Fibroblast of upper back skin (primary cell): ENCODE data around the gene TRPV5.

Experiments used
- DNase-seq: peaks from one replicate; pipeline ENCODE4 v3.0.0-alpha.2; 2013

Gene TRPV5

DNA sequence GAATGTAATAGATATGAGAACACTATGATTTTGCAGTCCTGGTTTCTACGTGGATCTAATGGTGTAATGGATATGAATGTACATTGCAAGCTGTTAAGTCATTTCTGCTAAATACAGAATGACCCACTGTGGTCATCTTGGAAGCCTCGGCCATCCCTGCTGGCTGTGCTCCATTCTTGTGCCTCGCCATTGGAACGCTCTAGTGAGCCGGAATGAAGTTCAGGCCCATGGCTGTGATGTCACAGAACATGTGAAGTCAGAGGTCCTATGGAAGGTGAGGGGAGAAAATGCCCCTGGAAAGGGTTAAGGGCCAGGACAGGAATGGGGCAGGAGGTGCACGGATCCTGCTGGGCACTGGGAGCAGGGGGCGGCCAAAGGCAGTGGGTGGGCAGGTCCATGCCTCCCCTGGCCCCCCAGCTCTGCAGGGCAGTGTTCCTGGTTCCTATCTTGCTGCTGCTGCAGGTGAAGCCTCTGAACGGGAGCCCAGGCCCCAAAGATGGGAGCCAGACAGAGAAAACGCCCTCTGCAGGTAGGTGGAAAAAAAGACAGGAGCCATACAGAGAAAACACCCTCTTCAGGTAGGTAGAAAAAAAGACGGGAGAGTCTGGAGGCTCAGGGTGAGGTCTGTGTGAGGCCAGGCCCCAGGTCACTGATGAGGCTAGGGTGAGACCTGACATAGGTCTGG is 5.8 kb upstream of the TRPV5 start, which contains the start of gene LLCFC1:
LLCFC1 (plus strand) TSS at position 259 of the 685 bp plus-strand sequence; CDS start at position 397, 138 bp downstream.
- DNase-seq, result no peak

DNA sequence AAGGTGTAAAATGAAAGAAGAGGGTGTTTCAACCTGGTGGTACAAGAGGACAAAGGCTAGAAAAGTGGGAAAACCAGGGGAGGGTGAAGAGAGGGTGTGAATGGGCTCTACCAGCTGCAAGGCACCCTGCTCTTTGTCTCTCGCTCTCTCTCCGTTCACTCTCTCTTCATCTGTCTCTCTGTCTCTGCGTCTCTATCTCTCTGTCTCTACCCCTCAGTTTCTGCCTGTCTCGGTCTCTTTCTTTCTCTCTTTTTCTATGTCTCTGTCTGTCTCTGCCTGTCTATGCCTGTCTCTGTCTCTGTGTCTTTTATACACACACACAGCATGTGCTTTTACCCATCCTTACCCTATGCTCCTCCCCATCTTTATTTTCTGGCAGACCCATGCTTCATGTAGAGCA is 5.1 kb upstream of the TRPV5 start:
- no peak for DNase-seq

DNA sequence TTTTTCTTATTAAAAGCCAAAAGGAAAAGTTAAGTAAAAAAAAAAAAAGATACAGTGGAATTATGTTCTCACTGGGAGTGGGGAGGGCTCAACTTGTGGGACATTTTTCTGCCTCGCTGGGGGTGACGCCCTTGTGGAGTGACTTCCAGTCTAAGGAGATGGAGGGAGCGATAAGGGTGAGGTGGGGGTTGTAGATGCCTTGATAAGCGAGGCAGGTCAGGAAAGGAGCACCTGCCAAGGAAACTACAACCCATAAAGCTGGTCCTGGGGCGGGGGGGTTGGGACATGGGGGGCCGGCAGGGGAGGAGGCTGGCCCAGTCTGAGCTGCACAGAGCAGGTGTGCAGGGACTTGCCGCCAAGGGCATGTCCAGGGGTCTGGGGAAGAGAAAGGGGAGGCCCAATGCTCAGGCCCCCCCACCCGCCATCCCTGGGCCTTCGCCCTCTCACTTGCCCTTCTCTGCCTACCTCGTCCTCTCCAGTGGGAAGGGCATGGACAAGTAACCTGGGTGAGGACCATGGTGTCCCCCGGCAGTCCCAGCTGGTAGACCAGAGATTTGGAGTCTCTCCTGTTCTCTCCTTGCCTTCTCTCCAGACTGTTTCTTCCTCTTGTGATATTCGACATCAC is 2.5 kb upstream of the TRPV5 start:
- no peak for DNase-seq

DNA sequence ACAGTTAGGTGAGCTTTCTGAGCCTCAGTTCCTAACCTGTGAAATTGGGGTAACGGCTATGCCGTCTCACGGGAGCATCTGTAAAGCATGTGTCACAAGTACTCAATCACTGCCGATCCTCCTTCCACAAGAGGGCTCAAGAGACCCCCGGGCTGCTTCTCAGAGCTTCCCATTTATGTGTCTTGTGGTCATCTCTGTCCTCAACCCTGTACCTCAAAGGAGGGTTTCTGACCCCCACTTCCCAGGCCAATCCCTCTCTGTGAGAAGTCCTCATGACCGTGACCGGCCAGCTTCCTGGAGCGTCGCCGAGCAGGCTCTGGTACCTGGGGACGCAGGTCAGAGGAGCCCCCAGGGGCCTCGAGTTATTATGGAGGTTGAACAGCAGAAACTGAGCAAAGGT is 510 bp upstream of the TRPV5 start:
- DNase-seq, result no peak

DNA sequence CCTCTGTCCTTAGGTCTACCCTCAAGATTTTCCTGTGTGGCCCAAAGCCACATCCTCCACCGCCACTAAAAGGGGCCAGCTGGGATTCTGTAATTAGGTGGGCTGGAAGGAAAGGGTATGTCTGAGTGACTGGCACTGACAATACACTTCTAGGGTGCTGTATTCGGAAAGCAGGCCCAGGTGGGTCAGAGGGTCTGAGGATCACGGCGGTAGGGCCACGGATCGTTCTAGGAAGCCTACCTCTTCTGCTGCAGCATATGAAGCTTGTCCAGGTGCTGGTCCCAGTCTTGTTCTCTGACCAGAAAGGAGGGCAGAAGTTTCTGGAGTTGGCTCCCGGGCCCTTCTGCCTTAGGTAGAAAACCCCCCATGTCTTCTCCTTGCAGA is 462 bp downstream of the TRPV5 start:
- DNase-seq, result no peak

DNA sequence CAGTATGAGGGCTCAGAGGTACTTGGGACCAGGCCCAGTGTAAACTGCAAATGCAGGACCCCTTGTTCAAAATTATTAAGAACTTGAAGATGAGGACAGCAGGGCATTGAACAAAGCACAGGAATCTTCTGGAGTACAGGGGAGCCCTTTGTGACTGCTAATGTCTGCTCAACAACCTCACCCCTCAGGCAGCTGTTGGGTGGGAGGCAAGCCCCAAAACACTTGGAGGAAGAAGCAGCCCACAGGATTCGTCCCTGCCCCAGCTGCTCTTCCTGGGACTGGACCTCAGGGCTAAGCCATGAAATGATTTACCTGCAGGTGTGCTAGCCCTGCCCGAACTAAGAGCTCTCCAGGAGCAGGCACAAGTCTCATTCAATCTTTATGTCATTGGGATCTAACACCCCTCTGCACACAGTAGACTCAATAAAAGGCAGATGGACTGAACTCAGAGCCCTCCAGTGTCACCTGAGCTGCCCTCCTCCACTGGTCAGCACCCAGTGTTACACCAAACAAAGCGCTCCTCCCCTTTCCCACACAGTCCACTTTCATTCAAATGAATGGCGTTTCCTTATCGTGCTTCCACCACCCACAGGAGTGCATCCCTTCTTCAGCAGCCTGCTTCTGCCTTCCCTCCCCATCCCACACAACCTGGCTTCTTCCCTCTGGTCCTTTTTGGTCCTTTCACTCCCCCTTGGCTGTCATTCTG is 1.0 kb downstream of the TRPV5 start:
- DNase-seq, result no peak

DNA sequence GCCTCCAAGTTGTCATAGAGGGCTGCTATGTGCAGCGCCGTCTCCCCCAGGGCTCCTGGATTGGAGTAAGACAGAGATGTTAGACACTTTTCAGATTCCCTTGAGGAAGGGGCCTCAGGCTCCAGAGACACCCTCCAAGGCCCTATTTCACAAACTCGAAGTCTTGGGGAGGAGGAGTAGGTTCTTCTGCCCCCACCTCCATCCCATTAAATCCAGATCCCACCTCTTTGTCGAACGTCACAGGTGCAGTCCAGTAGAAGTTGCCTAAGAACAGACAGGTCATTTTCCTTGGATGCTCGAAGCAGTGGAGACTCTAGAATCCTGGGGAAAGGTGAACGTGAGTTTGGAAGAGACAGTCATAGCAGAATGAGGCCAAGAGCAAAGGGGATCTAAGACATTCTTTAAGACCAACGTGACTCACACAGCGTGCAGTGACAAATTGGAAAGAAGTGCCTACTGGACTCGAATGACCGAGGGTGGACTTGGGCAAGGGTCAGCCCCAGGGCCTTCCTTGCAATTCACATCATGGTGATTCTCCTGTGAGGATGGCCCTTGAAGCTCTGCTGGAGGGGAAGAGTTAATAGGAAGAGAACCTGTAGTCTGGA is 3.3 kb downstream of the TRPV5 start:
- no peak for DNase-seq

DNA sequence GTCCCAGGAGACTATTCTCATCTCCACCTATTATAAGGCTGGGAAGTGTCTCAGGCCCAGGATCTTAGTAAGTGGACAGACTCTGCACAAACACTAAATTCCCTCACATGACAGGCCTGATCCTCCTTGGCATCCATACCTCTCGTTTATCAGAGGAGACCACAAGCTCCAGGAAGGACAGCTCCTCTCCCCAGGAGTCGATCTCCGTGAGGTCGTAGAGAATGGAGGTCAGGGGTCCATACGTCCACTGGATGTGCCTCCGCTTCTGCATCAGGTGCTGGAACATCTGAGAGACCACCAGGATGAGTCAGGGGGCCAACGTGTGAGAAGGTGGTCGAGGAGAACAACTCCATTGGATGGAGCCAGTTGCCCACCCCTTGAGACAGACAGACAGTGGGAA is 5.6 kb downstream of the TRPV5 start:
- DNase-seq, result no peak

DNA sequence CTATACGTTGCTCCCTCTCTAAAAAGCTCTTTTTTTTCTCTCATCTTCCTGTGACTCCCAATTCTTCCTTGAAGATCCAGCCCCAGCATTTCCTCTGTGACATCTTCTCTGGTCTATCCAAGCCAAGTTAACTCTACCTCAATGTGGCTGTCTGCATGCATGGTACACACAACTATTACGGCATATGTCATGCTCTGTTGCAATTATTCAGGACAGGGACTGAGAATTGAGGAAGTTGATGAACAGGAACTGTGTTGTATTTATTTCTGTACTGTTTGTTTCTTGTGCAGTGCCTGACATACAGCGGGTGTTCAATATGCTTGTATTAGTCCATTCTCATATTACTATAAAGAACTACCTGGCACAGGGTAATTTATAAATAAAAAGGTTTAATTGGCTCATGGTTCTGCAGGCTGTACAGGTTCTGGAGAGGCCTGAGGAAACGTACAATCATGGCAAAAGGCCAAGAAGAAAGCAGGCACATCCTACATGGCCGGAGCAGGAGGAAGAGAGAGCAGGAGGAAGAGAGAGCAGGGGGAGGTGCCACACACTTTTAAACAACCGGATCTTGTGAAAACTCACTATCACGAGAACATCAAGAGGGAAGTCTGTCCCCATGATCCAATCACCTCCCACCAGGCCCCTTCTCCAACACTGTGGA is 6.3 kb downstream of the TRPV5 start:
- no peak for DNase-seq

DNA sequence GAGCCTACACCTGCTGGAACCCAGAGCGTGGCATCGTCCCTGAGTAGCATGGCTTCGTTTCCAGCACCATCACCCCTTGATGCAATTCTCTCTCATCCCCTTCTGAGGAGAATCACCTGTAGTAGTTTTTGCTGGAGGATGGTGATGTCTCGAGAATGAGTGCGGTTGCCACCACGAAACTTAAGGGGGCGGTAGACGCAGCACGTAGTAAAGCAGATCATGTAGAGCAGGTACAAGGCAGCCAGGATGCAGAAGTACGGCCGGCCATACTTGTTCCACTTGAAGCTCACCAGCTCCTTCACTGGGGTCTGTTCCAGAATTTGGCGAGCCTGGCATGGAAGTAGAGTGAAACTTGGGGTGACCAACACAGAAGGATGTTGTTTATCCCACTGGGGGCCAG is 8.1 kb downstream of the TRPV5 start:
- no peak for DNase-seq

DNA sequence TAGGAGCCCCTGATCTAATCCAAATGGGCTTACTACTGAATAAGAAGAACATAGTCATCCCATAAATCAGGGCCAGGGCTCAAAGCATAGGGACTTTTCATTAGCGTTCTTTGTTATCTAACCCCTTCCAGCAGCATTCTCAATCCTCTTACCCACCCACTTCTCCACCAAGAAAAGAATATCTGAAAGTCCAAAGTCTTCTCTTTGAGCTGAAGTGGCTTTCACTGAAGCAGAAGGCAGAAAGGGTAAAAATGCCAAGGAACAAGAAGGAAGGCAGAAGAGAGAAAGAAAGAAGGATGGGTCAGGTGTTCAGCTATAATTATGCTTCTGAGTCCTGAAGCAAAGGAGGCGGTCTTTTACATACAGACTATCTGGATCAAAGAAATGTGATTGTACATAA is 10.2 kb downstream of the TRPV5 start:
- no peak for DNase-seq

DNA sequence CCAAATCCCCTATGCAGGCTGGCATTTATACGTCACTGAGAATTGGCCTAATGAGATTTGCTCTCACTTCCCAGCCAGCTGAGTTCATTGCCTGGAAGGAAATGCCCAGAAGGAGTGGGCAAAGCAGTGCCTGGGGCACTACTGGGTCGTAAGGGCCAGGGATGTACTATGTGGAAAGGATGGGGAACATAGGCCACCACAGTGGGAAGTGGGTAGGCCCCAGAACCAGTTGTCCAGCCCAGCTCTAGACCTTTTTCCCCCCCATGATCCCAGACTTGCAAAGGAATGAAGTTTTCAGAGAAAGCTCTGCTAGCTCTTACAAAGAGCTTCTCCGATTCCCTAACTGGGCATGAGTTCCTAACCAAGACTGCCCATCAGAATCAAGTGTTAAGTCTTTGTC is 13.9 kb downstream of the TRPV5 start:
- DNase-seq, result no peak

DNA sequence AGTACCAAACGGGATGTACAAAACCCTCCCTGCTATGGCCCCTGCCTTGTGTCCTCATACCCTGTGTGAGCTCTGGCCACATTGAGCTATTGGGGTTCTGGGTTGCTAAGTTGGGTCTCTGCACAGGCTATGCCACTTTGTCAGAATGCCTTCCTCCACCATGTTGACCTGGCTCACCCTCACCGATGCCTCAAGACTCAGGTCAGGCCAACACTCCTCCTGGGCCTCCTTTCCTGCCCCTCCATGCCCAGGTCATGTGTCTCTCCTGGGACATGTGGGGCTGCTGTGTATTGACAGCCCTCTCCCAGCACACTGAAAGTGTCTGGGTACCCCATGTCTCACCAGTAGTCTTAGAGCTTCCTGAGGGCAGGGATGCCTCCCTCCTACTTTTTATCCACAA is 14.6 kb downstream of the TRPV5 start:
- no peak for DNase-seq

DNA sequence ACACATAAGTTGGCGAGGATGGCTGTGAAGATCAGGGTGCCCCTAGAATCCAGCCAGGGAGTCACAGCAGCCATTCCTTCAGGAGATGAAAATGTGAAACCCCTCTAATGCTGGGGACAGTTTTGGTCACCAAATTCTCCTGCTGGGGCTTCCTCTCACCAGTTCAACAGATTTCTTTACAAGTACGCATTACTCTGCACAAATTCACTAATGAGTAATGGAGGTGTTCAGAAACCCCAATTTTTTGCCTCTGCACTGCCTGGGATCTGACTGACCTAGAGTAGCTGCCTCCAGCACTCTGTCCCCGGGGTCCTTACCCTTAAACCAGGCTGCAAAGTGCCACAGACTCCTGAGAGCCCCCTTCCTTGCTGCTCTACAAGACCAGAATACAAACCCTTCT is 16.1 kb downstream of the TRPV5 start:
- DNase-seq, result no peak

DNA sequence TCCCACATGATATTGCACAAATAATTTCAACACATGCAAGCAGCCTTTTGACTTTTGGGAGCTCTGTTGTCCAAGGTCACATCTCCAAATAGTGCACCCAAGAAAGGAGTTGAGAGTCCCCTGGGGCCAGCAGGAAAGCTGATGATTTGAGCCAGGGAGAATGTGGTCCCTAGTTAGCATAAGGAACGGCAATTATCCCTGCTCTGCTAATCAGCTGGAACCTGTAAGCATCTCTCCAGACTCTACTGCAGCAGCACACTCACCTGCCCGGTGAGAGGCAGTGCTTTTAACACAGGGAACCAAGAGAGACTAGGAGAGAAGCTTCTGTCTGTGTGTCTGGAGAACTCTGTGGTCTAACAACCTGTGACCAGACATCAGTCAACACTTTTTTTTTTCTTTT is 17.0 kb downstream of the TRPV5 start:
- DNase-seq, result no peak

DNA sequence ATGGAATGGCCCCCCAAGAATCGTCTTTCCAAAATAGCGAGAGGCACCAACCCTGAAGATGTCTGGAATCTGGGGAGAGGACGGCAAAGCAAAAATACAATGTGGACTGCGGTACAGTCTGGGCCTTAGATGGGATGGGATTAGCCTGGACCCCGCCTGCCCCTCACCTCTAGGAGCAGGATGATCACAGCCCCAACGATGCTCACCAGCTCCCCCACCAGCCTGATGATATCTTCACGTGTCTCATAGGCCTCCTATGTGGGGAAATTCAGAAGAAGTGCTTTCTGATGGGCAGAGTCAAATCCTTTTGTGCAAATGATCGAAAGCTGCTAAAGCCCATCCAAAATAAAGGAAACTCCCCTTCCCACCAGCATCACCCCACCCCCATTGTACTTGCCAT is 18.2 kb downstream of the TRPV5 start:
- no peak for DNase-seq

DNA sequence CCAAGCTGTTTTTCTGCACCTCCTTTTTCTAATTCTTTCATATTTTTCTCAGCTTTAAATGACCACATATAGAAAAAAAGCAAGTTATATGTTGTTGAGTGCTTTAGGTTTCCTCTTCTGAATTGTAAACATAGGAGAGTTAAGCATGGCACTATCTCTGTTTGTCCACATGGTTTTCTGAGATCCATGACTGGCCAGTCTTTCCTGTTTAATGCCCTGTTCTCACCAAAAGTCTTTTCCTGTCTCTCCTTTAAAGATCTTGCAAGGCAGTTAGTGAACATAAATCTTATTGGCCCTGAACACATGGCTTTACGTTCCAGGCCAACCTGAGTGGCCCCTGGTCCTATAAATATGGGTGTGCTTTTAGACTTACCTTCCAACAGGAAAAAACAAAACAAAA is 19.4 kb downstream of the TRPV5 start:
- no peak for DNase-seq

DNA sequence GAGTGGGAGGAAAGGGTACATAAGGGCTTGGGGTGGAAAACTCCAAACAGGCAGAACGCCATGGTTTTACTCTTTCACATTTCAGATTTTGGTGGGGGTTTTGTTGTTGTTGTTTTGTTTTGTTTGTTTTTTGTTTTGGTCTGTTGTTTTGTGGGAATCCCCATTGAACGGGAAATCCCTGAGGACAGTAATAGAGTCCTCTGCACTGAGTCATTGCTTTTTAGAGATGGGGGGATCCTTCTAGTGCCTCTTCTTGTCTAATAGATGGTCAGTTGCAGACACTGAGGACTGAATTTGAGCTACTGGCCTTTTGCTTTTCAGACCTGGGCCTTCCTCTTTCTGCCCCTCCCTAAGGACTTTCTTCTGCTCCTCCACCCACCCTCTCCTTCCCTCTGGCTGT is 20.0 kb downstream of the TRPV5 start:
- DNase-seq, result no peak

DNA sequence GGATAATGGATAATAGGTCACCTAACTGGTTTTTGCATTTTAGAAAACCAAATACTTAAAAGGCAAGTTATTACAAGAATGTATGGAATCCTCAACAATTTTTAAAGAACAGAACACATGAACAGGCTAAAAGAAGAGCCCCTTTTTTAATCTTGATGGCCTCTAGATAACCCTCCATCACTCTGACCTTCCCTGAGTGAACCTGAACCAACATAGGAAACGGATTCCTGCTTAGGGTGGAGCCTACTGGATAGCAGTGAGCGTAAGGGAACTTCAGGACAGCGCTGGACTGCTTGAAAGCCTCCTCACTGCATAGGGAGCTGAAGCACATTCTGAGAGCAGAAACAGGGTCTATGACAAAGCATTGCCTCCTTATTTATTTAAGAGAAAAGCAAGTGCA is 20.5 kb downstream of the TRPV5 start:
- DNase-seq, result no peak

DNA sequence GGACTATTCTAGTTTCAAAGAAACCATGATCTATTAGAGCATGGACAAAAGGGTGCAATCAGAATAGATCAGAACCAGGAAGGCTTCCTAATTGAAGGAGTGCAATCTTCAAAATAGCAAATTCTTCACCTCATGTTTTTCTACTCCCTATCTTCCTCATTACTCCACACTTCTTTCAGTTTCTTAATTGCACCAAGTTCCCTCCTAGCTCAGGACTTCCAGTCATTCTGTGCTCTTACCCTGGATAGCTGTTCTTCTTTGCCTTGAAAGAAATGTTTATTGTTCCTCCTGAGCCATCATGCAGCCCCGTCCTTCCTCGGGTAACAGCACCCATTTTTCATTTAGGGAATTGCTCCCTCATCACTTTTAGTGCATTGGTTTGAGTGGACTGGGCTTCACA is 23.1 kb downstream of the TRPV5 start:
- DNase-seq, result no peak

DNA sequence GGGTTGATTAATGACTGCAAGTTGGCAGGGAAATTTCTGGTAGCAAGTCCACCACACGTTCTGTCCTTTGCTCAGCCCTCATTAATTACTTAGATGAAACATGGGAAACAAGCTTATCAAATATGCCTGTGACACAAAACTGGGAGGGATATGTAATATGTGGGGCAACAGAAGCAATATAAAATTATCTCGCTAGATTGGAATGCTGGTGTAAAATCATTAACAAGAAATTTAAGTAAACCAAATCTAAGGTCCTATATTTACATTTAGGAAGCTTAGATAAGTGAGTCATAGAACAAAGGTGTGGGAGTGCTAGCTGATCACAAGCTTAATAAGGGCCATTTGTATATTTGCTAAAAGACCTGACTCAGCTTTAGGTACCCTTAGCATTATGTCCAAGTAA is 23.5 kb downstream of the TRPV5 start:
- DNase-seq, result no peak

DNA sequence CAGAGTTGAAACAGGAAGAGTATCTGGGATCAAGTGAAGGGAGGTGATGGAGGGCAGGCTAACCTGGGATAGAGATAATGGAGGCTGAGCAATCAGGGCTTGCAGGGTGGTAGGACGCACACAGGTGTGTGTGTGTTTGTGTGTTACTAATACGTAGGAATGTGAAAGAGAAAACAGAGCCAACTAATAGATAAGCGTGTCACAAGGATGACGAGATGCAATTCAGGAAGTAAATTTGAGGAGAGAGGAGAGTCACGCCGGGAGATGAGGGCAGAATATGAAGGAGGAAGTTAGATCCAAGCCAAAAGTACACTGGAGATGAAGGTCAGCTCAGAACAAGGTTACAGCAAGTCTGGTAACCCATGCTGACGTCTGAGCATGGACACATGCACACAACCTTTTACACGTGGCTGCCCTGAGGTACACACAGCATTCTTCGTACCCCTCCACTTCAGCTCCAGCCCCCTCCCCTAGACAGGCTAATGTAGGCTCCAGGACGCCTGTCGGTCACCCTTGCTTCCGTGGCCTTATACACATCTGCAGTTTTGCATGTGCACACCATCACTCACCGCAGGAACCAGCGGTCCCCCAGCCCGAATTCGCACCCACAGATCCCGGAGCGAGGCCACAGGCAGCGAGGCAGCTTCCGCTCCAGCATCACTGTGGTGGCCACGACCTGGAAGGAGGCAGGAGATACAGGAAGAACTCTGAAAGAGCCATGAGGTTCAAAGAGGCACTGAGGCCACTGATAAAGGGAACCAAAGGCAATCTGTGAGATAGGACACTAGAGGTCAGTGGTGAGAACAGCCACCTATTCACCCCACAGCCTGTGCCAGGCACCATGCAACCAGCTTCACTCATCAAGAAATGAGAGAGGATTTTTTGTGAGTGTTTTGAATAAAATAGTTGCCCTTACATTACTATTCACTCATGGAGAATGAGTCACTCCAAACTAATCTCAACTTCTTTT is 24.3 kb downstream of the TRPV5 start:
- no peak for DNase-seq
